ENCODE data around the gene MAJIN. TPM values are rescaled to one million over a fixed set of nuclear protein-coding genes. Genes with fewer than 3 reads are reported as not detected.

The MAJIN gene
- total and polyA plus RNA-seq, 10 of the 15 experiments (the other 5 are each of a cell fraction or from before 2014, with no cell fraction given) = 0.10 TPM; not detected in 9

- TF ChIP-seq, protein P1, sequence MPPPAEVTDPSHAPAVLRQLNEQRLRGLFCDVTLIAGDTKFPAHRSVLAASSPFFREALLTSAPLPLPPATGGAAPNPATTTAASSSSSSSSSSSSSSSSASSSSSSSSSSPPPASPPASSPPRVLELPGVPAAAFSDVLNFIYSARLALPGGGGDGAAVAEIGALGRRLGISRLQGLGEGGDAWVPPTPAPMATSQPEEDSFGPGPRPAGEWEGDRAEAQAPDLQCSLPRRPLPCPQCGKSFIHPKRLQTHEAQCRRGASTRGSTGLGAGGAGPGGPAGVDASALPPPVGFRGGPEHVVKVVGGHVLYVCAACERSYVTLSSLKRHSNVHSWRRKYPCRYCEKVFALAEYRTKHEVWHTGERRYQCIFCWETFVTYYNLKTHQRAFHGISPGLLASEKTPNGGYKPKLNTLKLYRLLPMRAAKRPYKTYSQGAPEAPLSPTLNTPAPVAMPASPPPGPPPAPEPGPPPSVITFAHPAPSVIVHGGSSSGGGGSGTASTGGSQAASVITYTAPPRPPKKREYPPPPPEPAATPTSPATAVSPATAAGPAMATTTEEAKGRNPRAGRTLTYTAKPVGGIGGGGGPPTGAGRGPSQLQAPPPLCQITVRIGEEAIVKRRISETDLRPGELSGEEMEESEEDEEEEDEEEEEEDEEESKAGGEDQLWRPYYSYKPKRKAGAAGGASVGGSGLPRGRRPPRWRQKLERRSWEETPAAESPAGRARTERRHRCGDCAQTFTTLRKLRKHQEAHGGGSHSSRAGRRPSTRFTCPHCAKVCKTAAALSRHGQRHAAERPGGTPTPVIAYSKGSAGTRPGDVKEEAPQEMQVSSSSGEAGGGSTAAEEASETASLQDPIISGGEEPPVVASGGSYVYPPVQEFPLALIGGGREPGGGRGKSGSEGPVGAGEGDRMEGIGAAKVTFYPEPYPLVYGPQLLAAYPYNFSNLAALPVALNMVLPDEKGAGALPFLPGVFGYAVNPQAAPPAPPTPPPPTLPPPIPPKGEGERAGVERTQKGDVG (CRISPR knock-in tag; IDR thresholded peaks at IDR 0.05) = no peak
- TF ChIP-seq SREBF2 (IDR thresholded peaks at IDR 0.05; ENCODE audit: low read length) (no peak), EZH2 (IDR thresholded peaks at IDR 0.05; ENCODE audit: borderline replicate concordance, control insufficient read depth, low read depth, low read length) (no peak), BACH1 (IDR thresholded peaks at IDR 0.05; ENCODE audit: borderline replicate concordance) (peak; percentile 82), ESRRA (IDR thresholded peaks at IDR 0.05; ENCODE audit: low read length) (no peak), SMAD1 (IDR thresholded peaks at IDR 0.05; ENCODE audit: low read depth, partially characterized antibody) (no peak), RCOR1 (conservative IDR thresholded peaks at IDR 0.05; ENCODE audit: low read depth, low read length) (no peak), EED (IDR thresholded peaks at IDR 0.05; ENCODE audit: low read depth) (no peak), MEF2A (IDR thresholded peaks at IDR 0.05; ENCODE audit: insufficient read depth, low read depth, low read length) (0 out of 2 replicates have a peak, but pooled peaks have one; percentile 2), CREM (IDR thresholded peaks at IDR 0.05; ENCODE audit: low read depth) (peak; percentile 13), MTA3 (IDR thresholded peaks at IDR 0.05; ENCODE audit: borderline replicate concordance, low read length) (no peak), CREB1 (IDR thresholded peaks at IDR 0.05; ENCODE audit: low read depth) (no peak), EGR1 (IDR thresholded peaks at IDR 0.05; ENCODE audit: borderline replicate concordance in 1 of 2, low read depth in 2 of 2, low read length in 2 of 2) (peak in 1 of 2 experiments; percentile 83; a peak in 2 of 3 replicates), JUNB (IDR thresholded peaks at IDR 0.05) (no peak), NFYB (IDR thresholded peaks at IDR 0.05; ENCODE audit: insufficient read depth, low read depth, low read length) (peak; percentile 83; the same call in 1 of the 2 replicates), NR2F1 (conservative IDR thresholded peaks at IDR 0.05) (peak; percentile 70), SMAD5 (IDR thresholded peaks at IDR 0.05; ENCODE audit: low read depth) (no peak), FOXK2 (IDR thresholded peaks at IDR 0.05) (peak; percentile 90), WRNIP1 (IDR thresholded peaks at IDR 0.05; ENCODE audit: borderline replicate concordance, low read depth, low read length) (no peak), TARDBP (IDR thresholded peaks at IDR 0.05; ENCODE audit: borderline replicate concordance) (peak; percentile 17; the same call in 1 of the 2 replicates), SUPT20H (IDR thresholded peaks at IDR 0.05; ENCODE audit: borderline replicate concordance, control insufficient read depth, low read depth, low read length) (no peak), SIN3A (IDR thresholded peaks at IDR 0.05; ENCODE audit: low read depth, low read length) (peak; percentile 44), ZNF207 (IDR thresholded peaks at IDR 0.05; ENCODE audit: borderline replicate concordance) (peak; percentile 52), USF2 (IDR thresholded peaks at IDR 0.05; ENCODE audit: borderline replicate concordance, low read depth, low read length) (peak; percentile 89), MYB (IDR thresholded peaks at IDR 0.05; ENCODE audit: borderline replicate concordance, low read depth, low read length) (no peak)
- TF ChIP-seq, protein P2, sequence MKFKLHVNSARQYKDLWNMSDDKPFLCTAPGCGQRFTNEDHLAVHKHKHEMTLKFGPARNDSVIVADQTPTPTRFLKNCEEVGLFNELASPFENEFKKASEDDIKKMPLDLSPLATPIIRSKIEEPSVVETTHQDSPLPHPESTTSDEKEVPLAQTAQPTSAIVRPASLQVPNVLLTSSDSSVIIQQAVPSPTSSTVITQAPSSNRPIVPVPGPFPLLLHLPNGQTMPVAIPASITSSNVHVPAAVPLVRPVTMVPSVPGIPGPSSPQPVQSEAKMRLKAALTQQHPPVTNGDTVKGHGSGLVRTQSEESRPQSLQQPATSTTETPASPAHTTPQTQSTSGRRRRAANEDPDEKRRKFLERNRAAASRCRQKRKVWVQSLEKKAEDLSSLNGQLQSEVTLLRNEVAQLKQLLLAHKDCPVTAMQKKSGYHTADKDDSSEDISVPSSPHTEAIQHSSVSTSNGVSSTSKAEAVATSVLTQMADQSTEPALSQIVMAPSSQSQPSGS (IDR thresholded peaks at IDR 0.05; ENCODE audit: low read length) = no peak
Observed at GRCh38 chr11:65013888-65014725, 42.2 kb upstream of the MAJIN start, which contains the start of gene ARL2 (continued).
